SK-N-MC (cell line): ENCODE measurements around the gene DENND5B.

ENCODE experiments used
- EZH2 ChIP-seq: fragments of 200-600 bp; sonication (generic); IDR thresholded peaks from one replicate; pipeline ENCODE4 v1.6.1; 2017; ENCODE audit warnings: antibody characterized with exemption
- FOXP2 ChIP-seq: optimal IDR thresholded peaks from 2 replicates; pipeline ENCODE3; 2011; ENCODE audit warnings: mild to moderate bottlenecking, moderate library complexity; ENCODE audit not compliant: insufficient read depth; ENCODE audit errors: extremely low read length, control extremely low read depth
- POLR2AphosphoS5 ChIP-seq: IDR thresholded peaks from 2 replicates; pipeline ENCODE4 v1.6.1; 2012; ENCODE audit warnings: mild to moderate bottlenecking, low read depth, low read length, borderline replicate concordance

GRCh38 chr12:31510034-31510433 lies 80.9 kb downstream of the DENND5B start:
- TF ChIP-seq EZH2 = no peak
- TF ChIP-seq POLR2AphosphoS5 = no peak
- TF ChIP-seq FOXP2 = no peak
